ENCODE results near the gene SAMD5.

Gene SAMD5

DNA sequence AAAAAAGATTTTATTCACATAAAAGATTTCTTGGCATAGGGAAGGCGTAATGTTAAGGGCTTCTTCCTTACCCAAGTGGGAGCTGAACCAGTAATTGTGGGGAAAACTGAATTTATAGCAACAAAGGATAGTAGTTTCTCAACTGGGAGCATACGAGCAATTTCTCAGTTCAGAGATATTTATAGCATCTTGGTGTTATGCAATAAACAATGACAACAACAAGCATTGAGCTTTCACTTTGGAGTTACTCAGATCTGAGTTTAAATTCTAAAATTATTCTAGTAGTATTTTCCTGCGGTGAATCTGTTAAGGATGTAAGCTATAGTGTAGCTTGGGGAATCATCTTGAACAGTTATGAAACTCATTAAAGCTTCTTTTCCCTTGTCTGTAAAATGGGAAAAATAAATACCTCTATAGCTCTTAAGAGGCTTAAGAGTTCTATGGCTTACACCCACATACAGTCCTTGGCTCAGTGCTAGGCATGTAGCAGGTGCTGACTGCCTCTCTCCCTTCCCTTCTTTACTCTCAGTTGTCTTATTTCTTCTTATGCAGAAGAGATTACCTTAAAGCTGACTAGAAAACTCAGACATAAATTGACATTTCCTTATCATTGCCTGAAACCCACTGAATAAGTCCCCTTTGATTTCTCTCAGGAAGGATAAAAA, 58.8 kb downstream of the SAMD5 start:
- no peak for DNase-seq

DNA sequence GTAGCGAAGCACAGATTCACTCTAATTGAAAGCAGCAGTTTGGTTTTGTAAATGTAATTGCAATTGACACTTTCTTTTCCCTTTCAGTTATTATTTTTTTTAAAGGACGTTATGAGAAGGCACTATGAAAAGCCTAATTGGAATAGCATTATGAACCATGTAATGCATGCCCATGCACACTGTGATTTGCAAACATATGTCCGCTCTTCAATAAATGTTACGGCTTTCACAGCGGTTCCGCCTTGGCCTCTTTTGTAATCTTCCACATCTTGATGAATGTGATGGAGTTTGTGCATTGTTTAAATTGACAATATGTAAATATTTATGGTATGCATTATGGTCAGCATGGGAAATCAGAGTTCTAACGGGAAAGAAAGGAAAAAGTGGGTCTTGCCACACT, 61.3 kb downstream of the SAMD5 start:
- no peak for DNase-seq

DNA sequence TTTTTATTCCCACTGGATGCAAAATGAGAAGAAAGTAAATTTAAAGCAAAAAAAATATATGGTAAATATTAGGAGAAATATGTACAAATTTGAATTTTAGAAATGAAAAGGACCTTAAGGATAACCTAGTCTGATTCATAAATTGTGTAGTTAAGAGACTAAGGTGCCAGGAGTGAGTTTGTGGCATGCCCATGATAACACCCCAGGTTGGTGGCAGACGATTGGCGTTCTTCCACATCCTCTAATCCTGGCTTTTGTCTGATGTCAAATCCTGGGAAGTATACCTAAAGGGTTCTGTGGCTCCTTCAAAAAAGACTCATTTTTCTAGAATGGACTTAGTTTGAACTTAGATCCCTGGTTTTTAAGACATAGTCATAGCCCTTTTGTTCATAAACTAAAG, 62.2 kb downstream of the SAMD5 start:
- no peak for DNase-seq

DNA sequence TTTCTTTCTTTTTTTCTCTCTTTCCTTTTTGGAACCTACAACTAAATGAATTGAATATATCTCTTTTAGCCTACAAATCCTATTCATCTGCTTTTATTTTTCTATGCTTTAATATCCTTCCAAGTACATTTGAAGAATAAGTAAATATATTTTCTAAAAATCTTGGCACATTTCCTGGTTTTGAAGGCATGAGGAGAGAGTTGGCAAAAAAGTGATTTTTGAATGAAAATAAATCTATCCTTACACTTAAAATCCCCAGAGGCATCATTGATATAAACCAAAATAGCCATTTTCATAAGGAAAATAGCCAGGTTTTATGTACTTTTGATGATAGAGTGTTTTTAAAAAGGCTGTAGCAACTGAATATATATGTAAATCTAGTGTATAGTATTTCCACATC, 69.0 kb downstream of the SAMD5 start:
- no peak for DNase-seq

DNA sequence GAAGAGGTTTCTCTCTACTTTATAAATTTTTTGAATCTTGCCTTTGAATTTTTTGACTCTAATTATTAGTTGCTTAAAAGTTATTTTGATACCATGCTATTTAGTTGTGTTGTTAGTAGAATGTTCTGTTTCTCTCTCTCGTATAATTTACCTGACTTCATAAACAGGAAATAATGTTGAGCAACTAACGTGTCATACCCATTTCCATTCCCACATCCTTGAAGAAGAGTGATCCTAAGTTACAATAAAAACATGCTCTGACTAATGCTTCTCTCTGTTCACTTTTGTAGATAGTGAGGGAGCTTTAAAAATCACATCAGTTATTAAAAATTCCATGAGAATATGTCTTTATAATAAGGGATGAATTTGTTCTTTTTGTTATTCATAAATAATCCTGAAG, 69.7 kb downstream of the SAMD5 start:
- DNase-seq = no peak

DNA sequence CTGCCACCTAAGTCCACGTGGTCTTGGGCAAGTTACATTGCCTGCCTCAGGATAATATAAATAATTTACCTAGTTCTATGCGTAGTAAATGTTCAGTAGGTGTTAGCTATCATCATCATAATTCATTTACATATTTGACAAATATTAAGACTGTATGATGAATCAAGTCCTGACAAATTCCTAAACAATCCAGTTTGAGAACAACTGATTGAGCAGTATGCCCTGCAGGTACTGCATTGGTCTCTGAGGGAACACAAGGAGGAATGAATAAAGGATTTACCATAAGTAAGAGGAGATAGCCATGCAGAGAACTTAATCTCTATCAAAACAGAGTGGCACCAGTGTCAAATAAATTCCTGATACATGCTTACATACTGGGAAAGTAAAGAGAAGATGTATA, 70.4 kb downstream of the SAMD5 start:
- DNase-seq = no peak

DNA sequence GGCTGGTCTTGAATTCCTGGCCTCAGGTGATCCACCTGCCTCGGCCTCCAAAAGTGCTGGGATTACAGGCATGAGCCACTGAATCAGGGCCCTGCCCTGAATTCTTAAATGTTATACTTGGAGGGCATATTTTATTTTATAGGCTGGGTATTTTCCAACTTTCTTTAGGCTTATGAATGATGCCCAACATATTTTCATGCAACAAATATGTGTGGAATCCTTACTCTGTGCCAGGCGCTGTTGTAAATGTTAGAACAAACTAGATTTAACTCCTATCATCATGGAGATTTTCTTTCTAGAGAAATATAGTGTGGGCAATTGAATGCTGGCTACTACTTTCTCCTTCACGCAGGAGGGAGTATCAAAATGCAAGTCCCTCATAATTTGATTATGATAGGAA, 71.2 kb downstream of the SAMD5 start:
- DNase-seq = no peak

DNA sequence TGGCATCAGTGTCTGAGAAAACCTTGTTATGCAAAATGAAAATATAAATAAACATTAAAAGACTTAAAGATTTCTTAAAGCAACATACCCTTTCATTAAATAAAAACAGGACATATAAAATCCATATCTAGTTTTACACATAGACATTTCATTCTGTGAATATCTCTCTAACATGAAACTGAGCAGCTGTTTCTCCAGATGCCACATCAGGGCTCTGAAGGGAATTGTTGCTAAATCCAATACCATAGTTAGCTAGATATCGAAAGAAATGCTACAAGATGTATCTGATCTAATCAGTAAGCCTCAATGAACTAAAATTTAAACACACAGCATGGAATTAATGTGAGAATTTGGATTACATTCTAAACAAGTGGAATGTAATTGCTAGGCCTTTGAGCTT, 74.5 kb downstream of the SAMD5 start:
- DNase-seq = no peak

DNA sequence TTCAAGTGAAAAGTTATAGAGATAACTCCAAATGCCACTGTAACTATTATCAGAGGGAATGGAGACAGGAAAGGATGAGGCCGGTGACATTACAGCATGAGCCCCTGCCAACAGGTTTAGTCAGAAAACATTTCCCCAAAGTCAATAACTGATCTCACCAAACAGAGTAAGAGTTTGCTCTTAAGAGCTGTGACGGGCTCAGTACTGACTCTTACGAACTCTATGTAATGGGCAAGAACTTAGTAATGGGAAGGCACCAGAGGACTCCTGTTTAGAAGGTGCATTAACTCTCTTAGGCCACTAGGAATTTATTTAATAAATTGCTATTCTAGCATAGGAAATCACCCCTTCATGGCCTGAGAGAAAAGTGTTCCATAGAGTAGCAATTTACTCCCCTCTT, 76.8 kb downstream of the SAMD5 start:
- no peak for DNase-seq

DNA sequence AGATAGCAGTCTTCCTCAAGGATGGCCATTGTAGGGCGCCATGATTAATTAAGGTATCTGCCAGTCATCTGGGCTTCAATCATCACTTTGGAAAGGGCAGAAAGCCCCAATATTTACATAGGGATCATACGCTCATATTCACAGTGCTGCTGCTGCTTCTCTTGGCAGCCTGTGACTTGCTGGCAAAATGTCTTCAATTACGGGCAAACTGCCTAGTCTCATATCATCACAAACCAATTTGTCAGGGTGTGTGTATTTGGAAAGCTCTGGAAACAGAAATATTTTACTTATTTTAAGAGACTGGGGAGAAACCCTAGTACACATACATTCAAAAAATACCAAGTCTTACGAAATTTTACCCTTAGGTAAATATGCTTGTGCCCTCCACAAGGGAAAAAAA, 77.6 kb downstream of the SAMD5 start:
- no peak for DNase-seq

DNA sequence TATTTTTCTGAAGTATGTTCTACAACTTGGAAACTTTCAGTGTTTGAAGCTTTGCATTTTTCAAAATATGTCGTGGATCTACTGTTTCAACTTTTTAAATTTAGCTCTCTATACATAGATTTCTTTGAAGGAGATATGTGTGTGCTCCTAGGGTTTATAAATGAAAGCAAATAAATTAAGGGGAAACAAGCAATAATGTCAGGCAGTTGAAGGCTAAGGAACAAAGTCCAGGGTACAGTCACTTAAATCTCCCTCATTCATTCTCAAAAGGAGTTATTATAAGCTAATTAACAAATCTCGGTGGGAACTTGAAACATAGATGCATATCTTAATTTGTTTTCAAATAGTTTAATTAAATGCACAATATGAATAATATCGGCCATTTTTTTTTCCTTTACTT, 79.4 kb downstream of the SAMD5 start:
- no peak for DNase-seq

DNA sequence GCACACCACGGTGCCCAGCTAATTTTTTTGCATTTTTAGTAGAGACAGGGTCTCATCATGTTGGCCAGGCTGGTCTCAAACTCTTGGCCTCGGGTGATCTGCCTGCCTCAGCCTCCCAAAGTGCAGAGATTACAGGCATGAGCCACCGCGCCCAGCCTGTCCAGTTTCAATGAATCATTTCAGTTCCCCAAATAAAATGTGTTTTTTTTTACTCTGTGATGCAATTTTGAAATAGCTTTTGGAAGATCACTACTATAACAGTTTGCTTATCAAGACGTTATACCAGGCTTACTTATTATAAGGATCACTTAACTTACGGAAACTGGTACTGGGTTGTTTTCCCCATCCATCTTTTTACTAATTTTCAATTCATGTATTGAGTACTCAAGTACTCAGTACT, 80.0 kb downstream of the SAMD5 start:
- DNase-seq = no peak

DNA sequence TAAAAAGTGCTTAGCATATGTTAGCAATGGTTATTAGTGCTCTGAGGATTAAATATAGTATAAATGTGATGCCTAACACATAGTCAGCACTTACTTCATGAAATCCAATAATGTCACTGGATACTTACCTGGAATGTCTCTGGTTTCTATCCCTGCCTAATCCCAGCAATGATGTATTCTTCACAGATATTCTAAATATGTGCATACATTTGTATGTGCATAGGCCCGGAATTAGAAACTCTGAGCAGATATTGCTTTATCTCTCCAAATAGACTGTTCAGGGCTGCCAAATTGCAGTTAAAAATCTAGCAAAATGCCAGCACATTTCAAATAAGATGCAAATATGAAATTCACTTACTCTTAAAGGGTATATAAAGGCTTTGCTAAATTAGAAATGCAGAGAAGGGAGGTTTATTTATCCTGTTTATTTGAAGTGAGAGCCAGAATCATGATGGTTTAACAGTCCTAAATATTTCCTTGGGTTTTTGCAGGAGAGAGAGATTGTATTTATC, 81.3 kb downstream of the SAMD5 start:
- DNase-seq = no peak

DNA sequence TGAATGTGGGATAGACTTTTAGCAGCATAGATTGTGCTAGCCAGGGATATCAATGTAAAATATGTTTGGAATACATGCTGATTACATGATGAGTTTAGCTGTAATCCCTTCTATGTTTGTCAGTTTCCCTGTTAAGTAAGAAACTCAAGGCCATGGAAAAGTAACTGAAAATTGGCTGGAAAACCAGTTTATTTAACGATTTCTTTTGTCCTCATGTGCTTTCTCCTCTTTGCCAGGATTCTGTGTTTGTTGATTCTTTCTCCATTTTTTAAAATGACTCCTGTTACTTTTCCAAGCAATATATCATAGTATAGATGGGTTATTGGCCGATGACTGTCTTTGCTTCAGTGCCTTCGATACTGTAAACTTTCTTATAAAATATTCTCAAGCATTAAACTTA, 87.5 kb downstream of the SAMD5 start:
- DNase-seq = no peak

DNA sequence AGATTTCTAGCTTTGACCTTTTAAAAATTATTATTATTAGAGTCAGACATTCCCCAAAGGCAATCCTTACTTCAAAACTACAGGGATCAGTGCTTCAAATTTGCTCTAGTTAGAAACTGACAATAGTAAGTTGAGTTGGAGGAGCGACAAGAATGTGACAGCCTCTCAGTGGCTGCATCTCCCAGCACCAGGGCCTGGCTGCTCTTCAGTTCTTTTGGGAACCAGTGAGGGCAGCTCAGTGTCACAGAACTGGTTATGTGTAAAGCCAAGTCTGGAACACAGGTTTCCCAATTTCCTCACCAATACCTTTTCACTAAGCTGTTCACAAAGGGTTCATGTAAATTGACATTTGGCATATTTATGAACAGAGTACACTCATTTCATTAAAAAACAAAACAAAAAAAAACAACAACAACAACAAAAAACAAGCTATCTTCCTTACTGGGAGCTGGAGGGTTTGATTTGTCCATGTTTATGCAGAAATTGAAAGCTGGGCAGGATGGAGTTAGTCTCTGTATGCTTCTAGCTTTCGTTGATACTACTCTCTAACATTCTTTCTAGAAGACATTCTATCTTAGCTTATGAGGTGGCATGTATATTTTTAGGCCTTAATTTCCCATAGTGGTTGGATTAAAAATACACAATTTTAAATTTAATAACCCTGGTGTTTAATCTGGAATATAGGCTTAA, 95.0 kb downstream of the SAMD5 start:
- no peak for DNase-seq

DNA sequence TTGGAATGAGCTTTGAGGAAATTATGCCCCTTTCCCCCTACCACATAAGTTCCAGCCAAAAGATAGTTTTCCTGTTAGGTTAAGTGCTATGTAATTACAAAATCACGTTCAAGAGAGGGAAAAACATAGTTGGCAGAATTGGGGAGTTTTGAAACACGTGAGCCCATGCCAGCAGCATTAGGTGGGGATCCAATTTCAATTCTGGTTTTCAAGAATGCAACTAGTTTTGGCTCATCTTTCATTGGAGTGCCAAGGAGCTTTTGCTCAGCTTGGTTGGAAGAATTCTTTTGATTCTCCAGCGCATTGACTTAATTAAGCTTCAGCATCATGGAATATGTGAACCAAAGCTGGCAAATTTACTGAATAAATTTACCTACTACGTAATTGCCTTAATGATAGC, 95.9 kb downstream of the SAMD5 start:
- DNase-seq = no peak

DNA sequence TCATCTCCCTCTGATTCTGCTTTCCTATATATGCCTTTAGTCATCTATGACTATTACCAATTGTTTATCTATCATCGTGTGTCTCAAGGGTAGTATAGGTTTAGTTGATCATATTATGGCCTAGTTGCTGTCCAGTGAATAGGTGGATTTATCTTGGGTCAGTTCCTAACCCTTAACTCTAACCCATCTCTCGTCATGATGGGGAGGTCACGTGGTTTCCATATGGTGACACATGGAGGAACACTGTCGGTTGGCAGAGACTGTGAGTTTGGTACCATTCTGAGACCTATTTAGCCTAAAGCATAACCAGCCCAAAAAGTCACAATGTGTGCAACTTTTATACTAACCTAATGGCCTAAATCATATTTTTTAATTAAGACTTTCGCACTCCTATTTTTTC, 103.5 kb downstream of the SAMD5 start:
- DNase-seq = no peak

DNA sequence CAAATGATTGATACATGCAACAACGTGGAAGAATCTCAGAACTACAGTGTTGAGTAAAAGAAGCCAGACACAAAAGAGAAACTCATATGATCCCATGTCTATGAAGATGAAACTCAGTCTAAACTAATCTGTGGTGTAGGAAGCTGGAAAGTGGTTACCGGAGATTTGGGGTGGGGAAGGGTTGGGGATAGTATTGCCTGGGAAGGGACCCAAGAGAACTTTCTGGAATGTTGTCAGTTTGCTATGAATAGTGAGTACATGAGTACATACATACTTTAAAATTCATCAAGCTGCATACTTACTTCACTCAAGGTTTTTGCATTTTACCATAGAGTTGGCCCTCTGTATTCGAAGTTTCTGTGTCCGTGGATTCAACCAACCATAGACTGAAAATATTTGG, 106.0 kb downstream of the SAMD5 start:
- no peak for DNase-seq

DNA sequence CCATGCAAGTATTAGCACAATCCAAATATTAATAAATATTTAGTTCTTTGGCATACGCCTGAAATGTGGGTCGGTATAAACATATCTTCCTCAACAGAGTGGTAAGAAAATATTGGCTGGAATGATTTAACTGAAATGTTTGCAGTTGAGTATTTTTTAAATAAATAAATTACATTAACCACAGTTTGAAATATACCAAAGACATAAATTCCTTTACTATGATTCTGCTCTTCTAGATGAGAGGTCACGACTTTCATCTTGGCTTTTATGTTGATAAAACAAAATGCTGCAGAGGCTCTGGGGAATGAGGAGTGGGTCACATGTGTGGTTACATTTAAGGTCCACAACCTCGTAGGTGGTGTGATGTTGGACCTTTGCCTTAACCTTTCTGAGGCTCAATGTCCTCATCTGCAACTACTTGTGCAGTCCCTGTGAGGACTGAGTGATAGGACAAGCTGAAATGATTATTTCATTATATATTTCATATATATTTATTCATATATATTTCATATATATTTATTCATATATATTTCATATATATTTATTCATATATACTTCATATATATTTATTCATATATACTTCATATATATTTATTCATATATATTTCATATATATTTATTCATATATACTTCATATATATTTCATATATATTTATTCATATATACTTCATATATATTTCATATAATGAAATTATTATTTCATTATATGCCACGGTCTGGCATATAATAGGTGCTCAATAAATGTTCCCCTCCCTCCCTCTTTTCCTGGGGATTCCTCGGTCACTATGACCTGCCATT, 107.4 kb downstream of the SAMD5 start:
- DNase-seq = no peak

DNA sequence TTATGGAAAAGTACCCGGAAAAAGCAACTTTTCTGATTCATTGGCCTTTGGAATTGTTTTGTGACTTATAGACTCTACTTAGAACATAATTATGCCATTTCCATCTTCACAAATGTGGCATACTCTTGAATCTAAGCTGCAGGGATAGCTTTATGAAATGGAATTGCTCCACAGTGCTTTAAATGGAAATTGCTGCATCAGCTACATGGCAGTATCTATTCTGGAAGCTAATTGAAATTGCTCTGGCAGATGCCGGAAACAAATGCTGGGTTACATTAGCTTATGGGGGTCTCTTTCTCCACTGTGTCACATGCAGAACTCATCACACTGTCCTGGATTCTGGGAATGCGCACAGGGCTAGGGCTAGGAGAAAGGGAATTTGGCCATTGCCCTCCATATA, 108.9 kb downstream of the SAMD5 start:
- DNase-seq = no peak

DNA sequence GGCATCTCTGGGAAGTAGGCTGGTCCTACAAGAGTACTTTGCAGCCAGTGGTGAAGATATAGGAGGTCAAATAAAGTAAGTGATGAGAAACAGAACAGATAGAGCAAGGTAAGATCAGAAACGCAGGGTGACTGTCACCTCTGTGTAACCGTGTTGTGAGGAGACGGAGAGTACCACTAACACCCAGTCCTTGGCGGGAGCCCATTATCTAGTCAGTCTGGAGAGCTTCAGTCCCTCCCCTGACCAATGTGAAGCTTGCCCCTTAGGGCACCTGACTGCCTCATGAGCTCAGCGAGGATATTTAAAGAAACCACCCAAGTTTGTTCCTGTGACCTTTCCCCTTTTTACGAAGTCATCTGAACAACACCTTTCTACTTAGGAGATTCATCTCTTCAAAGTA, 110.0 kb downstream of the SAMD5 start:
- DNase-seq = no peak

DNA sequence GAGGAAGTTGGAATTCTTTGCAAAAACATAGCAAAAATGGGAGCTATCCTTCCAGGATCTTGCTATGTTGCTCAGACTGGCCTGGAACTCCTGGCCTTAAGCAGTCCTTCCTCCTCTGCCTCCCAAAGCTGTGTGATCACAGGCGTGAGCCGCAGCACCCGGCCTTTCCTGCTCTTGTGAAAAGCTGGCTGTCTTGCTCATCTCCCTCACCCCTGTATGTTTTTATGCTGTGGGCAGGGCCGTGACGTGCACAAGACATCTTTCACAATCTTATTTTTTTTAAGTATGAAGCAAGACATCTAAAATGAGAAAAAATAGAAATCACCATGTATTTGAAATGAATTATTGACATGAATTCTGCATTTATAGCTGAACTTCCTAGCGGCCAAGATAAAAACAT, 110.4 kb downstream of the SAMD5 start:
- DNase-seq = no peak

All from SW 1271 (cell line).